ENCODE measurements around the gene SLC66A2. TPM values are rescaled to one million over a fixed set of nuclear protein-coding genes. Genes with fewer than 3 reads are reported as not detected.

SLC66A2 gene
- polyA plus RNA-seq, 1 donor from 2014 or later, result 30.3 TPM

GRCh38 chr18:79853303-79853992 is 98.0 kb downstream of the SLC66A2 start:
- H3K27me3 Mint-ChIP-seq, result peaks cover 12% of the 10 kb centered on the region
- peaks cover 9 to 24% (median 14%) of the 10 kb centered on the region in 3 donors for H3K4me1 Mint-ChIP-seq
- H3K4me3 Mint-ChIP-seq, result no peak overlapping the region
- H3K36me3 Mint-ChIP-seq, result no peaks in the 10 kb centered on the region
- no peaks in the 10 kb centered on the region for H3K9me3 Mint-ChIP-seq
- H3K27ac Mint-ChIP-seq, result no peak overlapping the region

DNA sequence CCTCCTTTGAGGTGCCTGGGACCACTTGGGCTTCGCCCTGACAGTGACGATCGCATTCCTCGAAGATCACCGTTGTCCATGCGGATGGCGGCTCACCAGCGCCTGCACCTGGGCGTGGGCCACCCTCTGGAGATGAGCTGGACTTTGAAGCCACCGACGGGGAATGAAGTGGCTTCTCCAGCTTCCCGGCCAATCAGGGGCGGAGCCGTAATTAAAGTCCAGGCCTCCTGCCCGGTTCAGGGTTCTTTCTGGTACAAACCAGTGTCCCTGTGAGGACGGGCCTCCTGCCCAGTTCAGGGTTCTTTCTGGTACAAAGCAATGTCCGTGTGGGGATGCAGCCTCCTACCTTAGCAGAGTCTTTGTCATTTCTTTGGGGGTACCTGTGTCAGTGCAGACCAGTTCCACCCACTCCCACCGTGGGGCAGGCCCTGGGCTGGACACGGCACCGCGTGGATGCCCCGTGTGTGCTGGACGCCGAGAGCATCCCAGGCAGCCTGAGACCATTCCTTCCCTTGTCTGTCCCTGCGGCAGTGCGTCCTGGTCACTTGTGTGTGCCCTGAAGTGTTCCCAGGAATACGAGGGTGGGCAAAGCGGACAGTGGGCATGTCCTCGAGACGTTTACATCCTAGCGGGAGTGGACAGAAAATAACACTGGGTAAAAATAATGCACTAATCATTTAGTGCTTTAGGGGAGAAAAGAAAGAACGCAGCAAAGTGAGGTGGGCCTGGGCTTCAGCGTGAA is 98.7 kb downstream of the SLC66A2 start:
- H3K4me3 Mint-ChIP-seq, result no peak overlapping the region
- no peak overlapping the region for H3K27ac Mint-ChIP-seq
- peaks cover 12% of the 10 kb centered on the region for H3K27me3 Mint-ChIP-seq
- no peaks in the 10 kb centered on the region for H3K9me3 Mint-ChIP-seq
- peaks cover 7 to 24% (median 14%) of the 10 kb centered on the region in 3 donors for H3K4me1 Mint-ChIP-seq
- H3K36me3 Mint-ChIP-seq, result no peaks in the 10 kb centered on the region

Other genes starting within 250 kb of the SLC66A2 start
- gene KCNG2, start 153.7 kb downstream of the SLC66A2 start, polyA plus RNA-seq, result not detected
- gene HSBP1L1, start 13.0 kb upstream of the SLC66A2 start, polyA plus RNA-seq, result 10.9 TPM
- gene TXNL4A, start 36.9 kb upstream of the SLC66A2 start, polyA plus RNA-seq, result 222 TPM
- 17.5 TPM for gene RBFA, start 82.8 kb upstream of the SLC66A2 start, polyA plus RNA-seq
- gene ADNP2, start 157.6 kb upstream of the SLC66A2 start, polyA plus RNA-seq, result 4.6 TPM